OCI-LY1 (cell line): ENCODE data around the gene C11orf97.

Experiments used
- CTCF ChIP-seq: fragments of 200-600 bp; sonication (generic), shearing (Covaris generic); IDR thresholded peaks from 2 replicates; pipeline ENCODE4 v1.5.1; 2017; ENCODE audit warnings: mild to moderate bottlenecking, antibody characterized with exemption, low read length, moderate library complexity, mixed read lengths
- EZH2 ChIP-seq: fragments of 200-600 bp; sonication (generic), shearing (Covaris generic); IDR thresholded peaks from 2 replicates; pipeline ENCODE4 v1.8.0; 2017; ENCODE audit warnings: borderline replicate concordance, mixed run types, mild to moderate bottlenecking, antibody characterized with exemption, low read length, moderate library complexity, mixed read lengths

GRCh38 chr11:94501522-94501921, 10.7 kb upstream of the C11orf97 start:
- TF ChIP-seq CTCF: no peak
- no peak for TF ChIP-seq EZH2
